GM12878 (cell line): Measurements from ENCODE around the gene MAN1A1. TPM values are rescaled to one million over a fixed set of nuclear protein-coding genes. Genes with fewer than 3 reads are reported as not detected.

ENCODE experiments used
- ATAC-seq: fragments of 200-7000 bp; cut with Tn5 transposase; 3 replicates; pipeline ENCODE4 v1.9.1; 2020; ENCODE audit warnings: mild to moderate bottlenecking, moderate library complexity
- BruUV-seq: library from RNA; stranded (reverse); fragments of 400-500 nt; replicated peaks from 2 replicates; lab custom pipeline; 2021; lab: Mats Ljungman, UMichigan
- CTCF ChIA-PET: fragments of 300-600 bp; sonication (Branson Sonifier 250); formaldehyde crosslinking; extraction: SDS; loops from one replicate; lab custom pipeline; 2021; ENCODE audit warnings: inconsistent platforms; lab: Yijun Ruan, JAX
- POLR2A ChIA-PET: fragments of 350-600 bp; formaldehyde crosslinking; extraction: SDS; loops from one replicate; lab custom pipeline; 2021; ENCODE audit warnings: inconsistent platforms; lab: Charles Lee
- RAD21 ChIA-PET: fragments of 300-600 bp; sonication (Branson Sonifier 250); formaldehyde crosslinking; loops from one replicate; lab custom pipeline; 2023; ENCODE audit warnings: antibody characterized with exemption; ENCODE audit not compliant: unreplicated experiment; lab: Charles Lee
- SMC1A ChIA-PET: fragments of 300-600 bp; sonication (Branson Sonifier 250); formaldehyde crosslinking; loops from one replicate; lab custom pipeline; 2023; ENCODE audit not compliant: unreplicated experiment, uncharacterized antibody; lab: Charles Lee
- DNase-seq: peaks from one replicate; pipeline ENCODE4 v3.0.0-alpha.2; 2011; ENCODE audit warnings: low read depth, low spot score
- FAIRE-seq: peaks from 3 replicates; lab custom pipeline; 2011; peaks lifted over from hg19 to GRCh38; lab: Jason Lieb, UNC
- H2AFZ ChIP-seq: 2 replicates; pipeline ENCODE4 v1.6.0; 2011; ENCODE audit warnings: low read depth, low read length, control low read depth; ENCODE audit not compliant: control insufficient read depth
- H3K27ac ChIP-seq: 2 replicates; pipeline ENCODE4 v1.5.1; 2011; ENCODE audit warnings: control low read depth; ENCODE audit not compliant: control insufficient read depth, insufficient read depth
- H3K27me3 ChIP-seq, 2 experiments: replicated peaks in 1 of 2; 2 replicates each; pipeline versions ENCODE4 v1.6.0 to v1.6.1; 2011; ENCODE audit warnings: low read length in 1 of 2; ENCODE audit not compliant: control insufficient read depth in 2 of 2, insufficient read depth in 2 of 2
- H3K36me3 ChIP-seq, 2 experiments: 2 replicates each; pipeline ENCODE4 v1.5.1; 2011; ENCODE audit warnings: low read length in 1 of 2; ENCODE audit not compliant: control insufficient read depth in 2 of 2, insufficient read depth in 2 of 2
- H3K4me1 ChIP-seq: 2 replicates; pipeline ENCODE4 v1.6.1; 2011; ENCODE audit warnings: mild to moderate bottlenecking, low read length, moderate library complexity, mixed read lengths; ENCODE audit not compliant: control insufficient read depth, insufficient read depth
- H3K4me2 ChIP-seq: 2 replicates; pipeline ENCODE4 v1.6.0; 2011; ENCODE audit warnings: control low read depth; ENCODE audit not compliant: control insufficient read depth, insufficient read depth
- H3K4me3 ChIP-seq: fragments of 200-600 bp; sonication (generic); 2 replicates; pipeline ENCODE4 v1.5.1; 2016
- H3K79me2 ChIP-seq: 2 replicates; pipeline ENCODE4 v1.6.0; 2011; ENCODE audit warnings: low read length; ENCODE audit not compliant: control insufficient read depth, insufficient read depth
- H3K9ac ChIP-seq: 2 replicates; pipeline ENCODE4 v1.8.0; 2011; ENCODE audit warnings: low read length, control low read depth, mixed read lengths; ENCODE audit not compliant: control insufficient read depth, insufficient read depth
- H3K9me3 ChIP-seq: replicated peaks from 3 replicates; pipeline ENCODE4 v1.5.1; 2011; ENCODE audit warnings: mild to moderate bottlenecking, low read length; ENCODE audit not compliant: control insufficient read depth, insufficient read depth
- H4K20me1 ChIP-seq: 2 replicates; pipeline ENCODE4 v1.6.0; 2011; ENCODE audit not compliant: control insufficient read depth, insufficient read depth
- NKRF ChIP-seq: fragments of 450-650 bp; conservative IDR thresholded peaks from 2 replicates; pipeline ENCODE4 v1.6.1; 2017; ENCODE audit warnings: mild to moderate bottlenecking, moderate library complexity
- SIN3A ChIP-seq: IDR thresholded peaks from 2 replicates; pipeline ENCODE4 v1.6.1; 2012; ENCODE audit warnings: low read depth, low read length, improper control_type of control experiment
- SMAD1 ChIP-seq: fragments of 450-650 bp; IDR thresholded peaks from 2 replicates; pipeline ENCODE4 v1.6.1; 2018; ENCODE audit warnings: mild to moderate bottlenecking, low read depth; ENCODE audit not compliant: partially characterized antibody
- WGBS: methylation state at CpG from one replicate; pipeline ENCODE4 v1.1.6; 2016; ENCODE audit warnings: low lambda C conversion rate; ENCODE audit not compliant: insufficient replicate concordance, insufficient coverage; ENCODE audit errors: missing lambda C conversion rate; 5-methylcytosine and 5-hydroxymethylcytosine counted together
- in situ Hi-C: fragments of 300-500 bp; cut with MboI; formaldehyde crosslinking; loops from 9 replicates; pipeline ENCODE4 v1.14.3; 2018; ENCODE audit warnings: mixed read lengths
- intact Hi-C: fragments of 100-400 bp; cut with micrococcal nuclease; formaldehyde crosslinking; loops from one replicate; pipeline ENCODE4 v1.14.2; 2022; ENCODE audit not compliant: unreplicated experiment
- polyA plus RNA-seq, 11 experiments: library from polyadenylated mRNA; depleted of rRNA in 4 of 11; unstranded in 6 of 11; stranded (reverse) in 5 of 11; fragments of >200 nt; fragmentation: Nextera tagmentation in 4 of 11; fragmentation: Illumina TruSeq in 1 of 11; extraction: Ambion mirVana in 4 of 11; extraction: Trizol in 1 of 11; gene quantifications; 1 replicate in 1 of 11; 2 replicates in 10 of 11; pipeline versions ENCODE4 v1.2.1 to v1.2.3, GENCODE V29; 2011 to 2016; ENCODE audit warnings: inconsistent platforms in 2 of 11, missing spikeins in 2 of 11, low read depth in 1 of 11
- total RNA-seq, 4 experiments: library from RNA; depleted of rRNA in 3 of 4; stranded (reverse); fragments of >200 nt in 3 of 4; fragmentation: Illumina TruSeq in 1 of 4; extraction: Trizol in 1 of 4; gene quantifications; 2 replicates each; pipeline versions ENCODE4 v1.2.1 to v1.2.3, GENCODE V29; 2013 to 2021

Gene MAN1A1
- total and polyA plus RNA-seq, 10 of the 15 experiments (the other 5 are each of a cell fraction or from before 2014, with no cell fraction given), result 5.4 to 28.1 (median 19.5) TPM

GRCh38 chr6:119237177-119237715, 112.3 kb downstream of the MAN1A1 start:
- Histone ChIP-seq H3K27ac (no peak overlapping the region), H4K20me1 (no peaks in the 10 kb centered on the region), H3K79me2 (no peaks in the 10 kb centered on the region), H3K9ac (no peak overlapping the region), H2AFZ (no peak overlapping the region), H3K27me3 (no peaks in the 10 kb centered on the region), H3K9me3 (no peaks in the 10 kb centered on the region), H3K36me3 (no peaks in the 10 kb centered on the region), H3K4me3 (no peak overlapping the region), H3K4me2 (no peak overlapping the region), H3K4me1 (no peaks in the 10 kb centered on the region)
- DNase-seq (no peak), ATAC-seq (no peak), FAIRE-seq (peak; percentile 100)
- RAD21 ChIA-PET, result no interaction called here
- BruUV-seq, result no TSS peak
- SMC1A ChIA-PET, result interaction anchor here (0.6 kb wide), 1 partner anchor 86 kb away, joined by 4 read pairs; no protein-coding TSS in a partner anchor
- no peak for TF ChIP-seq SIN3A
- in situ Hi-C loops (no loop called here), intact Hi-C loops (no loop called here)
- POLR2A ChIA-PET, result interaction anchor here (0.5 to 0.6 kb wide), 2 partner anchors 19 to 27 kb away, joined by 4 to 5 read pairs; no protein-coding TSS in a partner anchor
- CTCF ChIA-PET, result interaction anchor here (0.6 to 0.7 kb wide), 2 partner anchors 18 to 496 kb away, joined by 3 read pairs; no protein-coding TSS in a partner anchor
- 94% methylated on average over 7 of the region's 7 CpGs for WGBS

DNA sequence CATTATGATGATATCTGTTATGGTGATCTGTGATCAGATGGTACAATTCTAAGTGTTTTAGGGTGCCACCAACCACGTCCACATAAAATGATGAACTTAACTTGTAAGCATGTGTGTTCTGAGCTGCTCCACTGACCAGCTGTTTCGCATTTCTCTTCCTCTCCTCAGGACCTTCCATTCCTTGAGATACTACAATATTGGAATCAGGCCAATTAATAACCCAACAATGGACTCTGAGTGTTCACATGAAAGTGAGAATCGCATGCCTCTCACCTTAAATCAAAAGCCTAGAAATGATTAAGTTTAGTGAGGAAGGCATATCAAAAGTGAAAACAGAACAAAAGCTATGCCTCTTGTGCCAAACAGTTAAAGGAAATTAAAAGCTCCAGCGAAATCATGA, 114.6 kb downstream of the MAN1A1 start:
- Histone ChIP-seq H3K9me3 (no peaks in the 10 kb centered on the region), H3K4me2 (no peak overlapping the region), H3K36me3 (no peaks in the 10 kb centered on the region; a peak in 1 of 4 replicates), H3K79me2 (no peaks in the 10 kb centered on the region), H3K27ac (no peak overlapping the region), H4K20me1 (no peaks in the 10 kb centered on the region), H3K4me3 (no peak overlapping the region), H3K4me1 (no peaks in the 10 kb centered on the region), H3K9ac (no peak overlapping the region), H2AFZ (no peak overlapping the region), H3K27me3 (no peaks in the 10 kb centered on the region)
- ChIA-PET POLR2A (interaction anchor here (1.0 to 1.4 kb wide), 2 partner anchors 12 to 113 kb away, joined by 3 read pairs; no protein-coding TSS in a partner anchor), RAD21 (interaction anchor here (0.8 to 1.9 kb wide), 5 partner anchors 35 to 106 kb away, joined by 3 to 8 read pairs (median 3); no protein-coding TSS in a partner anchor), SMC1A (interaction anchor here (0.9 to 1.8 kb wide), 8 partner anchors 13 to 109 kb away, joined by 3 to 9 read pairs (median 4); no protein-coding TSS in a partner anchor), CTCF (interaction anchor here (0.6 to 2.1 kb wide), 8 partner anchors 10 to 109 kb away, joined by 3 to 5 read pairs (median 3); no protein-coding TSS in a partner anchor)
- in situ Hi-C loops (no loop called here), intact Hi-C loops (no loop called here)
- no peak for FAIRE-seq
- DNase-seq, result no peak
- 96% methylated on average over 4 of the region's 4 CpGs for WGBS
- ATAC-seq, result no peak
- BruUV-seq, result no TSS peak
- TF ChIP-seq SMAD1 (peak; percentile 51), NKRF (no peak)
- TF ChIP-seq, all 136 proteins: peak for 1
